HG03039 (cell line): Measurements from ENCODE around the gene MXRA8.
"Not testable (repeated sequence)": the region's sequence is repeated elsewhere in the genome, so short reads cannot be mapped to it uniquely, and the experiment has no call there.

Source experiments
- ATAC-seq: cut with Tn5 transposase; IDR thresholded peaks from one replicate; pipeline ENCODE4 v1.9.1; 2021; ENCODE audit warnings: mild to moderate bottlenecking, moderate library complexity; ENCODE audit not compliant: unreplicated experiment

Gene MXRA8

DNA sequence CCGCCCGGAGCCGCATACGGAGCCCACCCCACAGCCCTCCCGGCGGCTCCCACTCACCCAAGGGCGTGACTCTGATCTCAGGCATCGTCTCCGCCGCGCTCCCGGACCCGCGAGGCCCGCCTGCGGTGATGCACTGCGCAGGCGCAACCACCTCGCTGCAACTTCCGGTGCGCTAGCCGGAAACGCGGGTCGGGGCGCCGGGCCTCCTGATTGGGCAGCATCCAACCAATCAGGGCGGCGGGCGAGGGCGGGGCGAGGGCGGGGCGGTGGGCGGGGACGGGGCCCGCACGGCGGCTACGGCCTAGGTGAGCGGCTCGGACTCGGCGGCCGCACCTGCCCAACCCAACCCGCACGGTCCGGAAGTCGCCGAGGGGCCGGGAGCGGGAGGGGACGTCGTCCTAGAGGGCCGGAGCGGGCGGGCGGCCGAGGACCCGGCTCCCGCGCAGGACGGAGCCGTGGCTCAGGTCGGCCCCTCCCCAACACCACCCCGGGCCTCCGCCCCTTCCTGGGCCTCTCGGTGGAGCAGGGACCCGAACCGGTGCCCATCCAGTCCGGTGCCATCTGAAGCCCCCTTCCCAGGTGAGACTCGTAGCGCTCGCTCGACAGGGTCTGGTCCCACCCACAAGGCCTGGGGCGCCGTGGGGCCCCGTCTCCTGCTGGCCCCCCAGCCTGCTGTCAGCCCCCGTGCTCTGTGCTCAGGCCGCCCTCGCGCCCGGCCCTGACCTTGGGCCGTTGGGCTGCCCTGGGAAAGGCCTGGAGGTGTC is 33.6 kb downstream of the MXRA8 start, which contains the start of the genes CPTP and INTS11:
Gene CPTP (plus strand): TSS at position 279 of the 764 bp plus-strand sequence. CDS start 2,109 bp downstream, outside the sequence.
Gene INTS11 (minus strand): TSS at position 137 of the 764 bp plus-strand sequence. CDS start 52 bp downstream, at position 85.
- peak; percentile 55 for ATAC-seq

DNA sequence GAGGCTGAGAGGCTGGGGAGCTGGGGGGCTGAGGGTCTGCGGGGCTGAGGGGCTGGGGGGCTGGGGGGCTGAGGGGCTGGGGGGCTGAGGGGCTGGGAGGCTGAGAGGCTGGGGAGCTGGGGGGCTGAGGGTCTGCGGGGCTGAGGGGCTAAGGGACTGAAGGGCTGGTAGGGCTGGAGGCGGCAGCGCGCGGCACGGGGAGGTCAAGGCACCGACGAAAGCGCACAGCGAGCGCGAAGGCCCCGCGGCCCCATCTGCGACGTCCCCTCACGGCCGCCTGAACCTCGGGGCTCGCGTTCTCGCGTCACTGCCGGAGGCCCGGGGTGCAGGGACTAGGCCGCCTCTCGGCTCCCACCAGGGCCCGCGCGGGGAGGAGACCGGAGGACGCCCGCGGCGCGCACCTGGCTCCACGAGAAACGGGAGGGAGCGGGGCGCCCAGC is 34.3 kb downstream of the MXRA8 start:
- no peak for ATAC-seq

DNA sequence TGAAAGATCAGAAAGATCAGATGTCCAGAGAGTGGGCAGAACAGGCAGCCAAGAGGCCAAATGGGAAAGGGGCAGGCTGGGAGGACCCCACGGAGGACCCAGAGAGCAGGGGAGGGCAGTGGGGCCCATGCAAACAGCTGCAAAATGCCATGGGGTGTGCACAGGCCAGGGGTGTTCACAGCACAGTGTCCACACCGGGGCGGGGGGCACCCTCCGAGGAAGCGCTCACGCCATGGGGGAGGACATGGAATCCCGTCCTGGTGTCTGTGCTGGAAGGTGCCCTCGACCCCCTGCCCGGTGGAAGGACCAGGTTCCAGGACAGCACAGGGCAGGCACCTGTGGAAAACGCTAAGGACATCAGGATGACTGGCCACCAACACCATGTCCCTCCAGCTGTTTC is 35.4 kb downstream of the MXRA8 start:
- ATAC-seq = no peak

DNA sequence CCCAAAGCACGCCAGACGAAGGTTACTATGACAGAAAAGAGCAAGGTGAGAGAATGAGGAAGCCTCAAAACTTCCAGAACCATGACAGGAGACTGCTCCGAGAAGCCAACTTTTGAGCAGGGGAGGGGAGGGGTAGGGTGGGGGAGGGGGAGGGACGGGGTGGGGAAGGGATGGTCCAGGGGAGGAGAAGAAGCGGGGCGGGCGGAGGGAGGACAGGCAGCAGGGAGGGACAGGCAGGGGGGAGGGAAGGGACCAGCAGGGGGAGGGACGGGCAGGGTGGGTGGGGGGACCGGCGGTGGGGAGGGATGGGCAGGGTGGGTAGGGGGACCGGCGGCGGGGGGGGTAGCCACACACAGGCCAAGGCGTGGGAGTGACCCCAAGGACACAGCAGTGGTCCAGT is 35.9 kb downstream of the MXRA8 start:
- no peak for ATAC-seq

DNA sequence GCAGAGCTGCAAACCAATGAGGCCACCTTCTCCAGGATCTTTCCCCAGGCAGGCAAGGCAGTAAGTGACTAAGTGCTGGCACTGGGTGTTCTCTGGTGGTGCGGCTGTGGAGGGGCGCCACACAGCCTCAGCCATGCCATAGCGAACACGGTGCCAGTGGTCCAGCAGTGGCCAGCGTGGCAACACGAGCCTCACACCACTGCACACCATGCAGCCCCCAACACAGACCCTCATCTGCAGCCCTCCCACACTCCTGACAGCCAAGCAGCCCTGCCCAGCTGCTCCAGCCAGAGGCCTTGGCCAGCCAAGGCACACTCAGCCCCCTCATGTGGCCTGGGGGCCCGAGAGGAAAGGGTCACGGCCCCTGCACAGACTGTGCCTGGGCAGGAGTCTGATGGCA is 36.9 kb downstream of the MXRA8 start:
- no peak for ATAC-seq

DNA sequence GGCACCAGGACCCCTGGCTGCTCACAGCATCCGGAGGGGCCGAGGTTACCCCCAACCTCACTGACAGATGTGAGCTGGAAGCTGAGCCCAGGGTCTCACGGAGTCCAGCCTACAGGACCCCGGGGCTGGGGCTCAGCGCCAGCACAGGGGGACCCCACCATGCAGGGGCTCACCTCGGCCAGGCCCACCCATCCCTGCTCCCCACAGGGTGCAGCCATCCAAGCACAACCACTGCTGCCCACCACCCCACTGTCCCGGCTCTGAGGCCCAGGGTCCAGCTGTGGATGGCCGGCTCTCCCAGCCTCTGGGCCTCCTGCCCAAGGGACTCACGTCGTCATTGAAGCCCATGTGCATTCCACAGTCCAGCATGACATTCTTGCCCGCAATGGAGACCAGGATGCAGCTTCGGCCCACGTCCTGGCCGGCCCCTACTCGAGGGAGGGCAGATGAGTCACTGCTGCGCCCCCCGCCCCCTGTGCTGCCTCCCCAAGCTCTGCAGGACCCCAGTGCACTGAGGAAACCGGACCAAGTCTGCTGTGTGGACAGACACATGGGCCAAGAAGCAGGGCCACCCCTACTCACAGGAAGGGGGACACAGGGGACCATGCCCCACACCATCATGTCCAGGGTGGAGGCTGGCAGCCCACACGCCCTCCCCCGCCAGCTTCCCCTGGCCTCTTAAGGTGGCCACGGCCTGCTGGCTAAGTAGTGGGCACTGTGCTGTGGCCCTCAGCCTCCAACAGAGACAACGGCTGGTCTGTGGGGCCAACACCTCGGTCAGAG is 37.5 kb downstream of the MXRA8 start:
- ATAC-seq = no peak

DNA sequence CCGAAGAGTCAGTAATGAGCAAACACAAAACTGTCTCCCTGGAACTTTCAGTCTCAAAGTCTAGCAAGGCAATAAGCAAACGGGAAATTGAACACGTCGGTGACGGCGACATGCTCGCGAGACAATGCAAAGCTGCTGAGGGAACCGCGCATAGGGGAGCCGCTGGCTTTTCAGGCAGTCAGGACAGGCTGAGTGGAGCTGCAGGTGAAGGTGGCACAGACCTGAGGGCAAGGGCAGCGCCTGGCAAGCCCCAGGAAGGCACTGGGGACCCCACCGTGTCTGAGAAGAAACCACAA is 38.8 kb downstream of the MXRA8 start:
- ATAC-seq = no peak

DNA sequence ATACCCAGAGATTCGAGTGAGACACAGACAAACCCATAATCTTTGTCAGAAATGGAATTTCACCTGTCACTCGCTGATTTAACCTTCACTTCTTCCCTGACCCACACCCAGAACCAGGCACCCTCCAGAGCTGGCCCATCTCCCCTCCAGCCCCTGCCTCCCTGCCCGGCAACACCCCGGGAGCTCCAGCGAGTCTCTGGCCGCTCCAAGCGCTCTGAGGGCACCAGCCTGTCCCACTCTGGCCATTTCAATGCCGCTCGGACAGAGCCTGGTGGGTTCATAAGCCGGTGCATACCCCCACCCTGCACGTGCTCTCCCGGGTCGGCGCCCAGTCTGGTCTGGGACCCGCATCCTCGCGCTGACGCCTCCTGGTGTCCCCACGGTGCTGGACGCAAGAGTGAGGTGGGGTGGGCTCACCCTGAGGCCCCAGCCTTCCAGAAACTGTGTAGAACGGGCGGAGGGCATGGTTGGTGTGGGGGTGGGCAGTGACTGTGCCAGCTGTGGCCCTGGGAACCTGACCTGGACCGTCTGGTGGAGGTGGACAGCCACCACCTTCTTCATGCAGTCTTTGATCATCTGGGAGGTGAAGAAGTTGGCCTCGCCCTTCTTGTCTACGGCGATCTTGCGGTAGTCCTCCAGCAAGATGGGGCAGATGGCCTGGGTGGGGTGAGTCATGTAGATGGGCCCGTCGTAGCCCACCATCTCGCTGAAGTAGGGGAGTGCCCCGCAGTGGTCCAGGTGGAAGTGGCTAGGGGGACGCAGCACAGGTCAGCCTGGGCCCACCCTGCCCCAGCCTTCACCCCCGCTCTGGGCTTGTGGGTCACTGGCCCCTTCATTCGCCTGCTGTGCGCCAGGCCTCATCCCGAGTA is 39.3 kb downstream of the MXRA8 start:
- ATAC-seq = no peak

DNA sequence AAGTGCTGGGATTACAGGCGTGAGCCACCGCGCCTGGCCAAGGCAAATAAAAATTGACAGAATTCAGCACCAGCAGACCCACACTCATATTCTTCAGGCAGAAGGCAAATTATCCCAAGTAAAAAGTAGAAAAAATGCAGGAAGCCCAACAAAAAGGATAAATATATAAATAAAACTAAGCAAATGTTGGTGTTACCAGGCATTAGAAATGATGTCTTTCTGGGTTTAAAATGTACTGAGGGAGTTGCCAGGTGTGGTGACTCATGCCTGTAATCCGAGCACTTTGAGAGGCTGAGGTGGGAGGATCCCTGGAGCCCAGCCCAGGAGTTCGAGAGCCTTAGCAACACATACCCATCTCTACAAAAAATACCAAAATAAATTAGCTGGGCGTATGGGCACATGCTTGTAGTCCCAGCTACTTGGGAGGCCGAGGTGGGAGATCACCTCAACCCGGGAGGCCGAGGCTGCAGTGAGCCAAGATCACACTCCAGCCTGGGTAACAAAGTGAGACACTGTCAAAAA is 40.2 kb downstream of the MXRA8 start:
- no peak for ATAC-seq

DNA sequence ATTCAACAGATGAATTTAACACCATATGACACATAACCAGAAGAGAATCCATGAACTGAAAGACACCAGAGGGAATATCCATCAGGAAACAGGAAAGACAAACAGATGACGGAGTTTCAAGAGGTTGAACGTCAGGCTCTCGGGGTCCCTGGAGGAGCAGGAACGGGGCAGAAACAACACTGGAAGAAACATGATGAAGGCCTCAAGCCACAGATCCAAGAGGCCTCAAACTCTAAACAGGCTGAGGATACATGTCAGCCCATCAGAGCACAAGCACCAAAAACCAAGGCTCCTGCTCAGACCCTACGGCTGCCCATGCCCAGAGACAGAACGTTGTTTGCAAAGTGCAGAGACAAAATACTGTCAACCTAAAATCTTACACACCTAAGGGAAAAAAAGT is 40.9 kb downstream of the MXRA8 start:
- ATAC-seq = no peak

DNA sequence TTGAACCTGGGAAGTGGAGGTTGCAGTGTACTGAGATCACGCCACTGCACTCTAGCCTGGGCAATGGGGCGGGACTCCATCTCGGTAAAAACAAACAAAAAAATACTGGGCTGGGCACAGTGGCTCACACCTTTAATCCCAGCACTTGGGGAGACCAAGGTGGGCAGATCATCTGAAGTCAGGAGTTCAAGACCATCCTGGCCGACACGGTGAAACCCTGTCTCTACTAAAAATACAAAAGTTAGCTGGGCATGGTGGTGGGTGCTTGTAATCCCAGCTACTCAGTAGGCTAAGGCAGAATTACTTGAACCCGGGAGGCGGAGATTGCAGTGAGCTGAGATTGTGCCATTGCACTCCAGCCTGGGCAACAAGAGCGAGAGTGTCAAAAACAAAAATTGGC is 42.2 kb downstream of the MXRA8 start:
- ATAC-seq = not testable (repeated sequence)

DNA sequence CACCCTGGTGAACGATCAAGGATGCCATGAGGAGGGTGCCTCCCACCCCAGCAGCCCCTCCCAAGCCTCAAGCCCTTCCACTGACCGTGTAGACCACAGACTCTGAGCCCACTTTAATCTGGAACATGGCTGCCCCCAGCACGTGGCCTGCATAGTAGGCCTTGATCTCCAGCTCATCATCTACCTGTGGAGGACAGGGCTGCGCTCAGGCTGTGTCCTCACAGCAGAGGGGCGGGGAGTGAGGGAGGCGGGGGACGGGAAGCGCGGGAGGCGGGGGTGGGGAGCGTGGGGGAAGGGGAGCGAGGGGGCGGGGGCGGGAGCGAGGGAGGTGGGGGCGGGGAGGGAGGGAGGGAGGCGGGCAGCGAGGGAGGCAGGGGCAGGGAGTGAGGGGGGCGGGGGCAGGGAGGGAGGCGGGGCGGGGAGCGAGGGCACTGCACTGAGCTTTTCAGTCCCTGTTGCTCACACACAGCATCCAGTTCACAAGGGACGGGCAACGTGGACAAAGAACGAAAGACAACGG is 42.9 kb downstream of the MXRA8 start:
- no peak for ATAC-seq

DNA sequence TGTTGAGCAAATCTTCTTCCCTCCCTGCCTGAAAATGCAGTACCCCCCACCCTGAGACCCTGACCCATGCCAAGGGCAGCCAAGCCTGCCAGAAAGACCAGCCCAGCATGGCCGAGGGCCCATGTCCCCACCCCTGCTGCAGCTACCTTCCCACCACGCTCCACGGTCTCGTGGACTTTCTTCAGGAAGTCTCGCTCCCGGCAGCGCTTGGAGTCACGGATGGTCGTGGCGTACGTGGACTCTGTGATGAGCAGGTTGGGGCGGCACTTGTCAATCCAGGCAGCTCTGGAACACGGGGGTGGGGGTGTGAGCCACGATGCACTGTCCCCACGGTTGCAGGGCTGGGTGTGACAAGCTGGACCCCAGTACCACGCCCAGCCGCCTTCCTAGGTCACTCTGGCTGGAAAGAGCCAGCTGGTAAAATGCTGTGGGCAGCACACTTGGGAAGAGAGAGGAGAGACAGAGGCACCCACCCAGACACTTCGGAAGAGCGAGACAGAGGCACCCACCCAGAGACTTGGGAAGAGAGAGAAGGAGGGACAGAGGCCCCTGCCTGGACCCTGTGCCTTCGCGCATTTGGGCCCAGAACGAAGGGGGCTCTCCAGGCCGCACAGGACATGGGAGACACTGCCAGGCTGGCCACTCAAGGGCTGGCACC is 43.5 kb downstream of the MXRA8 start:
- no peak for ATAC-seq

DNA sequence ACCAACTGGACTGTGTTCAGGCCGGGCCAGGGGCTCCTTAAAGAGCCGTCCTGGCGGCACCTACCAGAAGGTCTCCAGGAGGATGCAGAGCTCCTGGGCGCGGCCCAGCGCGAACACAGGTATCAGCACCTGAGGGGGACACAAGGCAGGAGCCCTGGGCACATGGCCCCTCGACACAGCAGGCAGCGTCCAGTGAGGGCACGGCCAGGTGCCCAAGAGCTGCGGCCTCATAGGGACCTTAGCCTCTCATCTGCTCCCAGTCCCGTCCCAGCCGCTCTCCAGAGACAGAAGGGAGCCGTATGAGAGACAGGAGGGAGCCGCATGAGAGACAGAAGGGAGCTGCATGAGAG is 44.1 kb downstream of the MXRA8 start:
- ATAC-seq = no peak

DNA sequence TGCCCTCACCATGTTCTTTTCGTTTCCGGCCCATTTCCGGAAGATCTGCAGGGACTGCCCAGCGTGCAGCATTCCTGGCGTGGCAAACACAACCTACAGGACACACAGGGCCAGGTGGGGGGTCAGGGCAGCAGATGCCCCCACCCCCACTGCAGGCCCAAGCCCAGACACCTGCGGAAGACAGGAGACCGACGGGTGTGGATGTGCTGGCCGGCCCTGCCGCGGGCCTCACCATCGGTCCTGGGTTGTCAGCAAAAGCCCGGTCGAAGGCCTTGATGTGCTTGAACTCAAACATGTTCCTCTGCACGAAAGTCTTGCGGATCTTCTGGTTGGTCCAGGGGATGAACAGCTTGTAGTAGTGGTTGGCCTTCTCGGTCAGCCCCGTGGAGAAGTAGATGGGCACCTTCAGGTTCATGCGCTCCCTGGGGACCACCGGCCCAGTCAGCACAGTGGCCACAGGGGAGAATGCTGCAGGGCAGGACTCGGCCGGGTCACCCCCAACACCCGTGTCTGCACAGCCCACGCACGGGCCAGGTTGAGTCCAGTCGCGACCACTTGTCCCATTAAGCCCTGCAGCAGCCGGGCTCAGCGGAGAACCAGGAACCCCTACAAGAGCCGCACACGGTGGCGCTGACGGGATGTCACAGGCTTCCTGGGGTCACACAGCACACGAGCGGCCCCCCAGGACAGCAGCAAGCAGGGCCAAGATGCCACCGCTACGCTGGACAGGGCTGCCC is 44.7 kb downstream of the MXRA8 start:
- no peak for ATAC-seq

DNA sequence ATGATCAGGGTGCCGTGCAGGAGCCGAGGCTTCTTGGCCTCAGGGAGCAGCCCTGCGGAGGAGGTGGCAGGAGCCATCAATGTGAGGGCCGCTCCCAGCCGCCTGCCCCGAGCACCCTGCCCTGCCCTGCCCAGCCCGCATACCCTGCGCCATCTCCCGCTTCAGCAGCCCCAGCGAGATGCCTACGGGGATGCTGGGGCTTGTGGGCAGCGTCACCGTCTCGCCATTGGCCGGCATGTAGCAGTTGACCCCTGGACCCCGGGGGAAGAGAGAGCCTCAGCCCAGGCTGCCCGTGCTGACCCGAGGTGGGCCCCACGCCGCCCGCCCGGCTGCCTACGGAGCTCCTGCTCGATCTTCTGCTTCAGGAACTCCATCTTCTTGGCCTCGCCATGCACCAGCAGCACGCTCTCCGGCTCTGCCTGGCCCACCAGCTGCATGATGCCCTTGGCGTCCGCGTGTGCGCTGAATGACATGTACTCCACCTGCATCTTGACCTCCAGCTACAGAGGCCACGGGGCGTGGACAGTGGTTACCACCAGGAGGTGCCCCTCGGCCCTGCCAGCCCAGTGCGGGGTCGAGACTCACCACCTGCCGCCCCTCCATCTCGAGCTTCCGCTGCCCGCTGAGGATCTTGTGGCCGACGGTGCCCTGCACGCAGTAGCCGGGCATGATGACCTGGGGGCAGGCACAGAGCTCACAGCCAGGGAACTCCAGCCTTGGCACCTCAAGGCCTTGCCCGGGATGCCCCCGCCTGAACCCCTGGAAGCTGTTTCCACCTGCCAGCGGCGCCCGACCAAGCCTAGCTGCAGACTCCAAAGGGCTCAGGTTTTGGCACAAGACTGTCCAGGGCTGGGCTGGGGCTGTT is 45.7 kb downstream of the MXRA8 start:
- ATAC-seq = no peak

DNA sequence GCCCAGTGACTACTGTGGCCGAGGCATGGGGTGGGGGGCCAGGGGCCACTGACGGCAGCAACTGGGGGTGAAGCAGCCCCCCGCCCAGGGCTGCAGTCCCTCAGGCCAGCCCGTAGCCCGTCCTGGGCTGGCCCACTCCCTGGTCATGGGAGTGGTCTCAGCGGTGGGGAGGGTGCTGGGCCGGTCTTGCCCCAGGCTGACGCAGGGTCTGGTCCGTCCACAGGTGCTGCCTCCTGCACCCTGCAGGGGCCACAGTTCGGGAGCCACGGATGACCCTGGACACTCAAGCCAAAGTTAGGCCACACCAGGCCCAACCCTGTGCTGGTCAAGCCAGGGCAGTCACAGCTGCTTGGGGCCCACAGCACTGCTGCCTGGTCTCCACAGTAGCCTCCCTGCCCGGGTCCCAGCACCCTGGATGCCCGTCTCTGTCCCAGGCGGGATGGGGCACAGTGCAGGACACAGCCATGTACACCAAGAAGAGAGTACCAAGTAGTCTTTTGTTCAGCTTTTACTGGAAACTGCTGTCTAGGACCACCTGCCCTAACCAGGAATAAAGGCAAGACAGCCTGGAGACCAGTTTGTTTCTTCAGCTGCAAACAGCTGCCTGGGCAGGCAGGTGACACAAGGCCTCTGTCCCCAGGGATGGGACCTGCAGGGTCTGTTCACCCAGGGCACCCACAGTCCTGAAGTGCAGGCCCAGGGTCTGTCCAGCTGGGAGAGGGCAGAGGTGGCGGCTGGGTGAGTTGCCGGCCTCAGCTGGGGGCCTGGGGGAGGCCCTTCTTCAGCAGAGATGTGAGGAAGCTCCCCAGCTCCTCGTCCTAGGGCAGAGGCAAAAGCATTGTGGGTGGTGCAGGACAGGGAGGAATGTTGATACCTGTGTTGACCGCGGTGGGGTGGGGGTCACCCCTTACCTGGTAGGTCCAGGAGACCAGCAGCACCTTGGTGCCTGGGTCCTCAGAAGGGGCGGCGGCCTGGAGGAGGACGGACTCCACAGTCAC is 46.9 kb downstream of the MXRA8 start:
- no peak for ATAC-seq
